ENCODE results near the gene LHFPL2.
A peak's percentile ranks its signal among the peaks of the same experiment; 100 is the strongest.

Gene LHFPL2

DNA sequence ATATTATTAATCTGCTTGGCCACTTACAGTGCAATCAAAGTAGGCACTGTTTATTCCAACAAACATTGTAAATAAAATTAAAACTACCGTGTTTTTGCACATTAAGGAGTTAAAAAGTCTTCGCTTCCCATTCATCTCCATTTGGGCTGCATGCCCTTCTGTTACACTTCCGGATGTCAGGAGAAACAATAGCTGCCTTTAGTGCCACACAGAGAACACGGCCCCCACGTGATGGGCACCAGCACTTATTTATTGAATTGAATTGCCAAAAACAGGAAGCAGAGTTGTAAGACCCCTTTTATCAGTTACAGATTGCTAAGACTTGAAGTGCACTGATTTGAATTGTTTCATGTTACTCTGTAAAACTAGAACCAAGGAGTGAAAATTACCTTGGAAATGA lies 80.4 kb downstream of the LHFPL2 start:
- DNase-seq (ENCODE audit: low spot score): no peak

DNA sequence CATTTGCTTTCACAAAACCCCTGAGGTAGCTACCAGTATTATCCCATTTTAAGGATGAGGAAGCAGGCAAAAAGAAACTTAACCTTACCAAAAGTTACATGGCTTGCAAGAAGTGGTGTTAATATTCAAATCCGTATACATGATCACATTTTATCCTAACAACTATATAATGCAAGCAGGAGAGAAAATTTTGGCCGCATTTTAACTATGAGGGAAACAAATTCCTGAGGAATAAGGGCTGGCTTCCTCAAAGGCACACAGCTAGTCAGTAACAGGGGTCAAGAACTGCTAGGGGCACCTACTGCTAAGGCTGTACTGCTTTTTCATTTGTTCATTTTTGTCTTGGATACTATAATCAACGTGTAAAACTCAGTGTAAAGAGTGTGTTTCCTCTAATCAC lies 81.0 kb downstream of the LHFPL2 start:
- no peak for DNase-seq (ENCODE audit: low spot score)

DNA sequence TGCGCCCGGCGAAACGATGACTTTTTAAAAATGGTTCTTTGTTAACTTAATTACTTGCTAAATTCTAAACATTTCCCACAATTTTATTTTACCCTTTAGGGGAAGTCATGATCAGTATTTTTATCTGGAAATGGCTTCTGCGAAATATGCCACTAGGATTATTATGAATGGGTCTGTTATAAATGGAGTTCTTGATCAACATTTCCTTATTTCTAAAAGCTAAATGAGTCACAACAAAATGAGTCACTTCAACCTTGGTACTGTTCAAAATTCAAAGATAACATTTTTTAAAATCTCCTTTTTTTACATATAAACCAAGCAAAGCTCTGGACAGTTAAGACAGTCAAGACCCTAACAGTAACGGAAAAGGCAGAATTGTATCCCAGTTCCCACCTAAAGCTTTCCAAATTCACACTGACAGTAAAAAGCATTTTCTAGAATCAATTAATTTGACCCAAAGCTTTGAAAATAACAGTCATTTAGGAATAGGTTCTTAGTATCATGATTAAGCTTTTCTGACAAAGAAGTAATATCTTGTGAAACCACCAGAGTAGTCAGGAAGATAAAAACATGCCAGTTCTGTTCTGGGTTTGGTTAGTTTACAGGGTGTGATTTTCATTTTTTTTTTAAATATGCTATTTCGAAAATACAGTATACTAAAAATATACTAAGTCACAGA lies 81.7 kb downstream of the LHFPL2 start:
- DNase-seq (ENCODE audit: low spot score): no peak

DNA sequence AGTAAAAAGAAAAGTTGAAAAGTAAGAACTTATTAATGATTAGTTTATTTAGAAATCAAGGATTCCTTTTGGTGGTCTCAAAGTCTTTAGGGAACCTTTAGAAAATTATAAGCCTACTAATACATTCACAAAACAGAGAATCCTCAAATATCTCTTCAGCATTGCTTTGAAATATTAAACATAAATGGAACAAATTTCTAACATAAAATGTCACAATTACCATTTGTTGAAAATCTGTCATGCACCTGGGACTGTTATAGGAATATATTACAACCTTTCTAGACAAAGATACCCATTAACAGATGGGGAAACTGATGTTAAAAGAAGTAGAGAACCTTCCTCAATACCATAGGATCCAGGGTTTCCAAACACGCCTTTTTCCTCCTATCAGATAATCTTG lies 83.2 kb downstream of the LHFPL2 start:
- DNase-seq (ENCODE audit: low spot score): no peak

DNA sequence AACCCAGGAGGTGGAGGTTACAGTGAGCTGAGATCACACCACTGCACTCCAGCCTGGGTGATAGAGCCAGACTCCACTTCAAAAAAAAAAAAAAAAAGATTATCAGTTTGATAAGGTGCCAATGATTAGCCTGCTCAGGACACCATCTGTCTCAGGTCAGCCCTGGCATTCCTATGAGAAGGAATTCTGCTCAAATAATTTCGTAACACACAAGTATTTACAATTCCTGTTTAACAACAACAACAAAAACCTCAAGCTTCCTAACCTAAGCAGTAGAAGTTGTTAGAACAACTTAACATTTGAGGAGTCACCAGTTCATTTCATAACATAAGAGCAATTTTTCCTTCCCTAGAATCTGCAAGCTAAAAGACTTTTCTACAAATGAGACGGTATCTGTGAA lies 85.0 kb downstream of the LHFPL2 start:
- no peak for DNase-seq (ENCODE audit: low spot score)

DNA sequence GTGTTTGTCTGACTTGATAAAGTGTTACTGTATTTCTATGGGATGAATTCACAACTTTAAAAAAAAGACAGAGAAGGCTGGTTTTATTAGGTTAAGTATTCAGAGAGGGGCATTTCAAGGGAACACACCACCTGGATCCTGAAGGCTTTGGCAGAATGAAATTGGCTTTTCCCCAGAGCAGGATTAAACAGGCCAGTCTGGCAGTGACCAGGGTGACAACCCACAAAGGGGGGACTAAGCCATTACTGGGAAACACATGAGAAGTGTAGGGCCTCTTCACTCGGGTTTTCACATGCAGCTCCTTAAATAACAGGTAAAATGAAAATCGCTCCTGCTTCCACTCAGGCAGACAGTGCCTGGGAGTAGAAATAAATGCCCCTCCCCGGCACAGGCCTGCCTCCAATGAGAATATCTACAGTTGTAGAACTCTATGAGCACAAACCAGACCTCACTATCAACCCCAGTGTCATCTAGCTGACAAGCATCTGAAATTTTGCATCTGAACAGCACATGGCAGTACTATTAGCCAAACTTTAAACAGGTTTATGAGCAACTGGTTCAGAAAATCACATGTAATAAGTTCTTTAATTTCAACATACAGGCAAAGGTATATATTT lies 85.8 kb downstream of the LHFPL2 start:
- no peak for DNase-seq (ENCODE audit: low spot score)

DNA sequence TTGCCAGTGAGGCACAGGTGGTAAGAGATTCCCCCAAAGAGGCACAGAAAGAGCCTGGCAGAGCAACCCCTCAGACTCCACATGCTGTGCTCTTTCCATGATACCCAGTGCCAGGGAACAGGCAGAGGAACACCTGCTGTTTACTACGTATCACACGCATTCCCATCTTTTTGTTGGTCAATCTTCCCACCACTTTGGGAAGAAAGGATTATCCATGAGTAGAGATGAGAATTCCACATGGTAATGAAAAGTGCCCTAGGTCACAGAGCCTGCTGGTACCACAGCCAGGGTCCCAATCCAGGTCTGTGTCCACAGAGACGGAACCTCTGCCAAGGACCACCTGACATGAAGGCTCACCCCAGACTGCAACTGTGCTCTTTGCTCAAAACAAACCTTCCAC lies 86.6 kb downstream of the LHFPL2 start:
- no peak for DNase-seq (ENCODE audit: low spot score)

DNA sequence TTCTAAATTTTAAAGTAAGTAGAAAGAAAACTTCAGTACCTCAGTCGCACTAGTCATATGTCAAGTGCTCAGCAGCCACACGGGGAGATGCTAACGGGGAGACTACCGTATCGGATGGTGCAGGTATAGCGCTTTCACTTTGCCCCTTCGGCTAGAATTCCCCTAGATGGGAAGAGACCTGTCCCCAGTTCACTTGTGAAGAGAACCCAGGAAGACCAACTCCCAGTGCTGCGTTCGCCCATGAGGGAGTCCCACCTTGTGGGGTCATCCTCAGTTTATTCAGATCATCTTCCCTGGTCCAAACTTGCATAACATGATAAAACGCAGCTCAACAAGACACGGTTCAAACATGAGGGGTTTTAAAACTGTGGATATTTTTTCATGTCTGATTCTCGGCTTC lies 87.3 kb downstream of the LHFPL2 start:
- DNase-seq (ENCODE audit: low spot score): no peak

DNA sequence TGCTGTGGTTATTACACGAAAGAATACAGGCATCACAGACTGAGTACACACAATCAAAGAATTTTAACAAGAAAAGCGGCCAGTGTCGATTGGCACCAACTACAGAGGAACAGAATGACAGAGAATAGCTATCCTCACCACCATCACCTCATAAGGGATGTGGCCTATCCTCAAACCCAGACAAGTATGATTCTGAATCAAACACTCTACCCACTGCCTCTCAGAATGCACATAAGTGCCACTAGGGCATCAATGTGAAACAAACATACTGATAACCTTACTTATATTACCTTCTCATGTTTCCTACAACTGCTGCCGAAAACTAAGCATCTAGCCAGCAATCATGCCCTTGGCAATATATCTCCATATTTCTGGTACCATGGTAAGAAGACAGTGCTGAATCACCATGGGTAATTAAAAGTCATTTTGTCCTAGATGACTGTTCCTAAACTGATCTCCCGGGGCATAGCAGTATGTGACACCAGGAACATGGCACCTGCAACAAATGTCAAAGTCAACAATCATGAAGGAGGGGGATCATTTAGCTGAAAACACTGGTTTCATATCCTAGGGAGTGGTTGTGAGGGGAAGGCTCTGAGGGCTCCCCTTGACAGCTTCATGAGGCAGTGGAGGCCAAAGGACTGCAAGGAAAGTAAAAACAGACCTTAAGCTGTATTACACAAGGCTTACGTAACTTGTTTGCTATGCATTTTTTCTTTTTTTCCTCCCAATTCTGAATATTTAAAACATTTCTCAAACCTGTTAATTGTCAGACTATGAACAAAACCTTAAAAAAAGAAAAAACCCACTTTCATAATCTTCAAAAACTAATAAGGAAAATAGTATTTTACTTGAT lies 88.3 kb downstream of the LHFPL2 start:
- DNase-seq (ENCODE audit: low spot score): no peak

DNA sequence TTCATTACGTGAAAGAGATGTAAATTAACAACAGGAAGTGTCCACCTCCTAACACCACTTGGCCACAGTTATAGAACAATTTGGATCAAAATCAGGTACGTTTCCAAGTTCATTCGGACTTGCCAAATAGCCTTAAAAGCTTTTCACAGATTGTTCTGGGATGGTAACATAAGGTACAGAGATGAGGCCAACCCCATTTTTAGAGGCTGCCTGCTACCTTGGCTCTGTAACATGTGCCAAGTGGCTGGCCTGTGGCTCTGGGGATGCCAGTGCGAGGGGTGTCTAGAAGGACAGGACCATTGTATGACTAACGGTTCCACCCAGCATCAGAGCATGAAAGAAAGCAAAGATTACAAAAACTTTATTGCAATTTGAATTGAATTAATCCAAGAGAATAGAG lies 91.0 kb downstream of the LHFPL2 start:
- no peak for DNase-seq (ENCODE audit: low spot score)

DNA sequence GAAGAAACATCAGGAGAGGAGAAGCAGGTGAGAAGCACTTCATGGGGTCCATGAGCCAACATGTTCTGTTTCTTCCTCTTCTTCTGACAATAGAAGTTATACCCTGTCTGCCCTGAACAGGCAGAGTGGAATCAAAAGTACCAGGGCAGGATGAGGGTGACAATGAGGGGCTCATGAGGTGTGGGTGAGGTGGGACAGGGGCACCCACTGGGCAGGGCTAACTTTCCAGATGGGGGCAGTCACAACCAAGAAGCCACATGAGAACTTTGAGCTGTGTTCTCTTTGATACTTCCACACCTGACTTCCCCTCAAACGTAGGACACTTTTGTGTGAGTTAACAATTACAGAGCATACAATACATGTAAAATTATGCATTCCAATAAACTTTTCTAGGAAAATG lies 92.7 kb downstream of the LHFPL2 start:
- DNase-seq (ENCODE audit: low spot score): no peak

DNA sequence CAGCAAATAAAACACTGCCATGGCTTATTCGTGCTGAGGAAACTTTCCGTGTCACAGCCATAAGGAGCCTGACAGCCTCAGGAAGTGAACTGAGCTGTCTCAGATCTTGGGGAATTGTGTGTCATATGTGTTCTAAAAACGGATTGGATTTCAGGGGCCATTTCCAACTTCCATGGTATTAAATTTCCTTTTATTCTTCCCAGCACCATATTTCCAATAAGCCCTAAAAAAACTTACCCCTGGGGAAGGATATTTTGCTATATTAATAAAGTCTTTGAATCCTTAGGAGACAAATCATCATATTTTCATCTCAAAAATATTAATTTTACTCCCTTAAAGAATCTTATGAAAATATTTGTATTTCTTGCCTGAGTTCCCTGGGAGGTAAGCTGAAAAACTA lies 93.9 kb downstream of the LHFPL2 start:
- DNase-seq (ENCODE audit: low spot score): no peak

DNA sequence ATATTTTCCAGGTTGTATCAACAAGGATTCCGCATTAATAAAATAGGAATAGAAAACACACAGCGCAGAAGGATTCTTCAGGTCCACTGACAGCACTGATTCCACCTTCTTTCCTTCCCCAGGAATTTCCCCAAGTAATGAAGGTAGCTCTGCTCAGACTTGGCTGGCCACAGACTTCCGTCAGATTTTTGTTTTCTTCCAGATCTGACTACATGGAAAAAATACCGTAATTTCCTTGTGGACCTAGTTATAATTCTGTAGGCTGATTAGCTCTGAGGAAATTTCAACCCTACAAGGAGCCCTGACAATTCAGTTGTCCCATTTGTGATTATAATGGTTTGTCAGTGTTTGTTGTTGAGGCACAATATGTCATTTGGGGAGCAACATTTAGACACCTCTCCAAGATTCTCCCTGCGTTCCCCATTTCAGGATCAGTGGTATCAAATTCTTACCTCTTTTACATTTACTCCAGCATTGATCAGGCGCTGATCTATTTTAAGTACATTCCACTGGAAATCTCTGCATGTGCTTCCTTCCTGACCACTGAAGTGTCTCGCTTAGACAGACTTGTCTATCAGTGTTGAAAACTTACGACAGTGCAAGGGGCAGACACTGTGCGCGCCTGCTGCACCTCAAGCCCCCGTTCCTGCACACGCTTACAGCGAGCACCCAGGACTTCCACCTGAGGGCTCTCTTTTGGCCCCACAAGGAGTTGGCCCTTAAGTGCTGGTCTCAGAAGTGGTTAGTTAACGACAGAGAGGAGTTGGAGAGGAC lies 94.8 kb downstream of the LHFPL2 start:
- DNase-seq (ENCODE audit: low spot score): no peak

DNA sequence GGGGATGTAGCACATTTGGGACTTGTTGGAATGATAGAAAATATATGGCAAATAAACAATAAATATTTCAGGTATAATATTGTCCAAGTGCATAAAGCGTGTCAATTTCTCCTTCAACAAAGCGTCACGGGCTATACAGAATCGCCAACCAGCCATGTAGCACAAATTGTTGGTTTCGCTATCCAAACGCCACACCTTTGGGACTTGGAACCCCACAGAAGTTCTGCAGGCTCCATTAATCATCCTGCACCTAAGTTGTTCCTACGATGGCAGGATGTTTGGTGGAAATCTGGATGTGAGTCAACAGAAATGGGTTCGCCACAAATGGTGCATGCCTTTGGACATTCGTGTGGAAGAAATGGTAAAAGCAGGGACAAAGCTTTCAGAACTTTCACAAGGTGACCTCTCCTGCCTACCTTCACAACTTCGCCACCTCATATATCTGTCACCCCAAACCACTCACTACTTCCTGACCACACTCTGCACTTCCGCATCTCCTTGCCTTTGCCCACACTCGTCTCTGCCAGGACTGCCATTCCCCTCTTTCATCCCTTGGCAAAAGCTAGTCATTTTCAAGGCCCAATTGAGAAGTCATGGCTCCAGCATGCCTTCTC lies 95.7 kb downstream of the LHFPL2 start:
- DNase-seq (ENCODE audit: low spot score): no peak

DNA sequence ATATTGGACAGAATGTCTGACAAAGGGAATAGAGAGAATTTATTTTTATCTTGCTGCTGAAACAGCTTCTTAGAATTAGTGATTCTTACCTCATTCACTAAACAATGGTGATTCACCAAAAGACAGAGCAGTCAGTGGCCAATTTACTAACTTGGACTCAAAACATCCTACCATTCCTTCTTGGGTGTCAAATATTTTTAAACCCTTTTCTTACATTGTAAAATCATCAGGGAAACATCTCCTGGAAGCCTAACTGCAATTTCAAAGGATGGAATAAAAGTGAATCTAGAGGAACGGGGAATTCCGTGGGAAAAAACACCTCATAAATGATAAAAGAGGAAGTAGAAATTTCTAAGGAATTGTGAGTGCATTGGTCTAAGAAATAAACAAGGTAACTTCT lies 97.7 kb downstream of the LHFPL2 start:
- peak; percentile 63 for DNase-seq (ENCODE audit: low spot score)

DNA sequence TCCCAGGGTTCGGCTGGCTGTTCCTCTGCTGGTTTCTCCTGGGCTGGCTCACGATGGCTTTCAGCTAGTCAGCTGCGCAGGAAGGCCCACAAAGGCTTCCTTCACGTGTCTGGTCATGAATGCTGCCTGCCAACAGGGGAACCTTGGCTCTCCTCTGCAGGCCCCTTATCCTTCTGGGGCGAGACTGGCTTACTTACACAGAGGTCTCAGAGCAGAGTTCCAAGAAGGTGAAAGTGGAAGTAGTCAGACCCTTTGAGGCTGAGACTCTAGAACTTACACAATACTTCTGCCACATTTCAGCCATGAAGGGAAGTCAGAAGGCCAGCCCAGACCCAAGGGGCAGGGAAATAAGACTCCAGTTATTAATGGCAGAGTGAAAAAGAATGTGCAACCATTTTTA lies 99.5 kb downstream of the LHFPL2 start:
- DNase-seq (ENCODE audit: low spot score): no peak

DNA sequence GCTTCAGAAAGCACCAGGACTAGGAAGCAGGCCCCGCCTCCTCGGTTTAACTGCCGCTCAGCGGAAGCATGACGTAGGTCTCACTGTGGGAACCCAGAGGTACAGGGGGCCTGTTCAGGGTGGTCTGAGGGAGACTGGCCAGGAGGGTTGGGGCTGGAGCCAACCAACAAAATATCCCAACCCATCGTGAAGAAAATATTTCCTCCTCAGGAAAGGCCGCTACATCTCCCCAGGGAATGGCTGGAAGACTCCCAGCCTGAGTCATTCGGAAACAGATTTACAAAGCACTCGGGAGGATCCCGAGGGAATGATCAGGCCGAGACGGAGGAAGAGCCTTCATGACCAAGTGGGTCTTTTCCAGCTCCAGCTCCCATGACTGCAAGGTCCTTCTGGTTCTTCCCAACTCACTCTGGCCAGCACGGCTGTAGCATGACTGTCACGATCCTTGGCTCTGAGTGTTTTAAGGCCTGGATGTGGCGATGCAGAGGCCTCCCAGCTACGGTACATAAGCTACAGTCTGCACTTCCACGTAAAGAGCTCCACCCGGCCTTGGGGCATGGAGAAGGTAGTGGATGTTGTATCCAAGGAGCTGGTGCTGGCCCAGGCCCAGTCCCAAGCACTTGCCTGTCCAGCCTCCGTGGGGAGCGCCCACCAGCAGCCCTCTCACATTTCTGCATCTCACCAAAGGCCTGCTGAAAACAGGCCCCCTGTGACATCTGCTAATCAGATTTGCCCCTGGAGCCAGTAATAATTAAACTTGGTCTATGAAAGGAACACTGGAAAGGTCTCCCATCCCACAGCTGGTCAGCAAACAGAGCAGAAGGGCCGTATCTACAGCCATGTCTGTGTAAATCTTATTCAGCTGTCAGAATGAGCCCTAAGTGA lies 100.6 kb downstream of the LHFPL2 start:
- DNase-seq (ENCODE audit: low spot score): peak; percentile 87

DNA sequence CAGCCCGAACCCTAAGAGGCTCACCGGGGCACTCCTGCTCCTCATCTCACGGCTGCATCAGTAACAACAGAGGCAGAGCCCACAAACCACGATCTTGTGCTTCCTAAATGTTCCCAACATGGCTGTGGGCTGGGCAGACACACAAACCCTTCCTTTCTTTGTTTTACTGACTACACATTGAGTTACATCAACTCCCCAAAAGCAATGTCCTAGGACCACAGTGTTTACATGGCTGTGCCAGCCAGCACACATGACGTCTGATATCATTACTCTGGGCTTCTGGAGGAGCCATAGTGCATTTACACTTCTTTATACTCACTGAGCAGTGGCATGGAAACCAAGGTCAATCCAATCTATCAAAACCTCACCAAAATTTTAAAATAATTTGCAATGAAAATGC lies 101.4 kb downstream of the LHFPL2 start:
- no peak for DNase-seq (ENCODE audit: low spot score)

DNA sequence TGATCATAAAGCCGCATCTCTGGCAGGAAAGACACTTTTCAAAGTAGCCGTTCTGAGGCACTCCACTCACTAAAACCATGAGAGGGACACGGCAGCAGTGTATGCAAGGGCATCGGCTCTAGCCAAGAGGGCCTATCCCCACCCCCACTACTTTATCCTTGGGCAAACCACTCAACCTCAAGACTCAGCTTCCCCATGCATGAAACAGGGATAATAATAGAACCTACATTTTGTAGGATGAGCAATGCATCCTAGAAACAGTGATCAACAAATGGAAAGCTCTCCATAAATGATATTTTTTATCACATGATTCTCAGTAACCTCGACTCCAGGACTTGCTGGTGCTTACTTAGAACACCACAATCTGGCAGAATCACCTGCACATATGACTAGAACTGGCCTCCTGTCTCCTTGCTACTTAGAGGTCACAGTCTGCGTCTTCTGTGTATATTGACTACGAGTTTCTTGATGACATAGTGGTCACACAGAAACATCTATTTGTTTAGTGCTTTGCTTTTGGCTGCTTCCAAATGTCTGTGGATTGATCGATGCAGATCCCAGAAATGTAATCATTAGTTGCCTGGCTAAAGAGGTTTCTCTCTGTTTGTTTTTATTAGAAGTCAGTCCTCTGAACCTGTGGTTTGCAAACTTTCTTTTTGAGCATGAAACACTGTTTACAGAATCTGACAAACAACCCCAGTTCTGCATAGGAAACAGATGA lies 102.1 kb downstream of the LHFPL2 start:
- no peak for DNase-seq (ENCODE audit: low spot score)

DNA sequence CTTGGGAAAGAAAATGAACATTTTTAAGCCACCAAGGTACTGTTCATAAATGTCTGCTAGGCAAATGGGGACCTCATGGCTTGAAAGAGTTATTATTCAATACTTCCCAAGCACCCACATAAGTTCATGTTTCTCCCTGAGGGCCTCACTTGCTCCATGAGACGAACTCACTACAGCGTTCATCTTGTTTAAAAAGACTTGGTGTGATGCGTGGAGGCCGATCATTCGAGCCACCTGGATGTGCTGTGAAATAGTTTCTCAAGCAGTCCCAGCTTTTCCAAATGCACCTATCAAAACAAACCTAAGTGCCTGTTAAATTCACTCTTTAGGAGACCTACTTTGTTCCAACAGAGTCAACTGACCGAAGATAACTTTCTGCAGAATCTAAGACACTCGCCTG lies 103.2 kb downstream of the LHFPL2 start:
- DNase-seq (ENCODE audit: low spot score): no peak
